ENCODE results near the gene MAP7.

GRCh38 chr6:136508725-136509392, 41.4 kb downstream of the MAP7 start:
- no peak for TF ChIP-seq ZSCAN20 (CRISPR knock-in tag; IDR thresholded peaks at IDR 0.05)
- no peak for TF ChIP-seq MAZ (IDR thresholded peaks at IDR 0.05; ENCODE audit: borderline replicate concordance, low read depth, low read length)
- TF ChIP-seq CTCF (IDR thresholded peaks at IDR 0.05), result no peak
- no peak for TF ChIP-seq MYC (IDR thresholded peaks at IDR 0.05; ENCODE audit: borderline replicate concordance, low read length)
- TF ChIP-seq MAX (IDR thresholded peaks at IDR 0.05), result no peak
- TF ChIP-seq REST (IDR thresholded peaks at IDR 0.05), result no peak
- no peak for TF ChIP-seq SMC3 (IDR thresholded peaks at IDR 0.05)
